ENCODE measurements around the gene FUT4. TPM values are rescaled to one million over a fixed set of nuclear protein-coding genes. Genes with fewer than 3 reads are reported as not detected.

FUT4 gene
- total and polyA plus RNA-seq, 10 of the 15 experiments (the other 5 are each of a cell fraction or from before 2014, with no cell fraction given): 0.68 to 9.1 (median 2.3) TPM

GRCh38 chr11:94557992-94558391 lies 14.3 kb downstream of the FUT4 start:
- 21% methylated on average over 1 of the region's 1 CpG for WGBS (ENCODE audit: insufficient coverage, insufficient replicate concordance, low lambda C conversion rate, missing lambda C conversion rate)
- DNase-seq (ENCODE audit: low read depth, low spot score) (no peak), FAIRE-seq (no peak), ATAC-seq (peak; percentile 22)
- CTCF ChIA-PET: interaction anchor here (1.0 kb wide), 1 partner anchor 9 kb away, joined by 3 read pairs; no protein-coding TSS in a partner anchor
- H3K4me1 ChIP-seq (ENCODE audit: control insufficient read depth, insufficient read depth, low read length): no peaks in the 10 kb centered on the region
- H4K20me1 ChIP-seq (ENCODE audit: control insufficient read depth, insufficient read depth): no peaks in the 10 kb centered on the region
- no peak overlapping the region for H3K27ac ChIP-seq (ENCODE audit: control insufficient read depth, insufficient read depth)
- SMC1A ChIA-PET (ENCODE audit: uncharacterized antibody, unreplicated experiment): interaction anchor here (0.9 to 1.0 kb wide), 2 partner anchors 23 to 26 kb away, joined by 3 read pairs; no protein-coding TSS in a partner anchor
- no peaks in the 10 kb centered on the region for H3K27me3 ChIP-seq (replicated peaks in 1 of 2; ENCODE audit: control insufficient read depth in 2 of 2, insufficient read depth in 2 of 2, low read length in 1 of 2)
- no TSS peak for BruUV-seq (replicated peaks)
- H3K4me2 ChIP-seq (ENCODE audit: control insufficient read depth, insufficient read depth): no peak overlapping the region
- in situ Hi-C loops (cut with MboI): no loop called here
- H3K36me3 ChIP-seq (ENCODE audit: control insufficient read depth in 2 of 2, insufficient read depth in 2 of 2, low read length in 1 of 2): no peaks in the 10 kb centered on the region
- no peak overlapping the region for H2AFZ ChIP-seq (ENCODE audit: control insufficient read depth, low read depth, low read length)
- H3K9me3 ChIP-seq (replicated peaks; ENCODE audit: control insufficient read depth, insufficient read depth, low read length): no peaks in the 10 kb centered on the region
- no peak overlapping the region for H3K9ac ChIP-seq (ENCODE audit: control insufficient read depth, insufficient read depth, low read length)
- intact Hi-C loops (cut with micrococcal nuclease; ENCODE audit: unreplicated experiment): no loop called here
- no peak for TF ChIP-seq GABPA (IDR thresholded peaks at IDR 0.05; ENCODE audit: low read depth)
- no peak for TF ChIP-seq NRF1 (conservative IDR thresholded peaks at IDR 0.05; ENCODE audit: low read depth, low read length)
- no peak for TF ChIP-seq SKIL (IDR thresholded peaks at IDR 0.05; ENCODE audit: low read depth, poor library complexity, severe bottlenecking)
- no peak for TF ChIP-seq YY1 (IDR thresholded peaks at IDR 0.05; ENCODE audit: low read depth, low read length)
- no peak for TF ChIP-seq PRDM15 (CRISPR knock-in tag; IDR thresholded peaks at IDR 0.05)
- no peak for TF ChIP-seq HDAC6 (IDR thresholded peaks at IDR 0.05; ENCODE audit: unreplicated experiment)
- TF ChIP-seq CBX5 (IDR thresholded peaks at IDR 0.05; ENCODE audit: low read depth): no peak
- TF ChIP-seq CBFB (IDR thresholded peaks at IDR 0.05; ENCODE audit: low read depth): no peak
- TF ChIP-seq NR2C1 (IDR thresholded peaks at IDR 0.05): no peak
- no peak for TF ChIP-seq BCL3 (IDR thresholded peaks at IDR 0.05; ENCODE audit: borderline replicate concordance, insufficient read depth, low read depth, low read length, poor library complexity, severe bottlenecking)
- no peak for TF ChIP-seq STAT3 (IDR thresholded peaks at IDR 0.05; ENCODE audit: low read depth, low read length)
- TF ChIP-seq ZBED1 (IDR thresholded peaks at IDR 0.05; ENCODE audit: borderline replicate concordance): no peak
- no peak for TF ChIP-seq JUNB (IDR thresholded peaks at IDR 0.05)
- no peak for TF ChIP-seq ZNF384 (IDR thresholded peaks at IDR 0.05; ENCODE audit: borderline replicate concordance, low read depth, low read length)
- H3K4me3 ChIP-seq: no peak overlapping the region
- POLR2A ChIA-PET: no interaction called here
- RAD21 ChIA-PET (ENCODE audit: unreplicated experiment): interaction anchor here (1.2 kb wide), 1 partner anchor 39 kb away, joined by 3 read pairs; no protein-coding TSS in a partner anchor
- no peaks in the 10 kb centered on the region for H3K79me2 ChIP-seq (ENCODE audit: control insufficient read depth, insufficient read depth, low read length)
